Neuronal stem cell (in vitro differentiated cells): Measurements from ENCODE around the gene MAML2.

ENCODE experiments used
- DNase-seq: peaks from one replicate; pipeline ENCODE4 v3.0.0-alpha.2; 2013; ENCODE audit warnings: low spot score
- H2AFZ ChIP-seq: one replicate; pipeline ENCODE4 v1.6.1; 2013; ENCODE audit warnings: mild to moderate bottlenecking, low read length, inconsistent platforms
- H2AK5ac ChIP-seq: 2 replicates; pipeline ENCODE4 v1.6.1; 2013; ENCODE audit warnings: low read depth, mild to moderate bottlenecking, inconsistent platforms, low read length, moderate library complexity, mixed read lengths
- H2BK120ac ChIP-seq: 2 replicates; pipeline ENCODE4 v1.6.1; 2013; ENCODE audit warnings: low read depth, mild to moderate bottlenecking, inconsistent platforms, low read length, moderate library complexity, mixed read lengths
- H2BK12ac ChIP-seq: one replicate; pipeline ENCODE4 v1.6.1; 2013; ENCODE audit warnings: low read length, inconsistent platforms
- H2BK15ac ChIP-seq: 2 replicates; pipeline ENCODE4 v1.6.1; 2013; ENCODE audit warnings: mild to moderate bottlenecking, low read length, inconsistent platforms, mixed read lengths
- H2BK5ac ChIP-seq: one replicate; pipeline ENCODE4 v1.6.1; 2013; ENCODE audit warnings: inconsistent platforms, mild to moderate bottlenecking, low read length, moderate library complexity
- H3K14ac ChIP-seq: one replicate; pipeline ENCODE4 v1.6.1; 2013; ENCODE audit warnings: low read length, inconsistent platforms
- H3K18ac ChIP-seq: 2 replicates; pipeline ENCODE4 v1.6.1; 2013; ENCODE audit warnings: low read length, inconsistent platforms
- H3K23ac ChIP-seq: 2 replicates; pipeline ENCODE4 v1.6.1; 2013; ENCODE audit warnings: low read depth, mild to moderate bottlenecking, mixed read lengths, low read length, inconsistent platforms; ENCODE audit not compliant: poor library complexity
- H3K27ac ChIP-seq: replicated peaks from 3 replicates; pipeline ENCODE4 v1.5.1; 2013; ENCODE audit warnings: low read length, inconsistent platforms
- H3K27me3 ChIP-seq, 3 experiments: 2 replicates each; pipeline ENCODE4 v1.6.1; 2013; ENCODE audit warnings: low read length in 3 of 3, mild to moderate bottlenecking in 2 of 3, inconsistent platforms in 1 of 3, low read depth in 1 of 3, mixed read lengths in 1 of 3, moderate library complexity in 1 of 3; ENCODE audit not compliant: control insufficient read depth in 3 of 3, insufficient read depth in 3 of 3
- H3K36me3 ChIP-seq, 2 donors: replicated peaks in 1 of 2; 2 replicates each; pipeline ENCODE4 v1.6.1; 2013; ENCODE audit warnings: low read length in 2 of 2; ENCODE audit not compliant: control insufficient read depth in 2 of 2, insufficient read depth in 2 of 2
- H3K4ac ChIP-seq: 2 replicates; pipeline ENCODE4 v1.6.1; 2013; ENCODE audit warnings: inconsistent platforms, mild to moderate bottlenecking, low read length, moderate library complexity
- H3K4me1 ChIP-seq, 2 donors: 1 replicate in 1 of 2; 2 replicates in 1 of 2; pipeline ENCODE4 v1.6.1; 2013; ENCODE audit warnings: low read length in 2 of 2, low read depth in 1 of 2; ENCODE audit not compliant: control insufficient read depth in 2 of 2, insufficient read depth in 1 of 2
- H3K4me2 ChIP-seq: one replicate; pipeline ENCODE4 v1.6.1; 2013; ENCODE audit warnings: mild to moderate bottlenecking, low read length, inconsistent platforms; ENCODE audit not compliant: insufficient read depth, poor library complexity, severe bottlenecking
- H3K4me3 ChIP-seq, 2 donors: 2 replicates each; pipeline ENCODE4 v1.5.1; 2013; ENCODE audit warnings: low read length in 2 of 2, mild to moderate bottlenecking in 2 of 2, inconsistent platforms in 1 of 2, moderate library complexity in 1 of 2
- H3K79me1 ChIP-seq: one replicate; pipeline ENCODE4 v1.6.1; 2013; ENCODE audit warnings: low read depth, mild to moderate bottlenecking, inconsistent platforms, low read length, moderate library complexity
- H3K9ac ChIP-seq: one replicate; pipeline ENCODE4 v1.6.1; 2013; ENCODE audit warnings: mild to moderate bottlenecking, low read depth, low read length, inconsistent platforms; ENCODE audit not compliant: poor library complexity
- H3K9me3 ChIP-seq, 2 donors: replicated peaks in 1 of 2; 2 replicates each; pipeline versions ENCODE3 to v1.6.1; 2013; ENCODE audit warnings: low read length in 2 of 2, mild to moderate bottlenecking in 2 of 2, inconsistent platforms in 1 of 2, low read depth in 1 of 2, mixed read lengths in 1 of 2, moderate library complexity in 1 of 2; ENCODE audit not compliant: control insufficient read depth in 2 of 2, insufficient read depth in 1 of 2
- H4K8ac ChIP-seq: one replicate; pipeline ENCODE4 v1.6.1; 2013; ENCODE audit warnings: low read depth, mild to moderate bottlenecking, inconsistent platforms, low read length, moderate library complexity
- H4K91ac ChIP-seq: one replicate; pipeline ENCODE4 v1.6.1; 2013; ENCODE audit warnings: low read length, low read depth, mild to moderate bottlenecking, inconsistent platforms; ENCODE audit not compliant: poor library complexity
- WGBS, 2 donors: extraction: QIAGEN DNeasy Blood & Tissue Kit; methylation state at CpG; one replicate each; pipeline ENCODE4 v1.1.7; 2013; ENCODE audit warnings: missing lambda C conversion rate in 2 of 2, mixed read lengths in 1 of 2; ENCODE audit not compliant: insufficient read length in 2 of 2, insufficient replicate concordance in 1 of 2; ENCODE audit errors: extremely low coverage in 2 of 2; 5-methylcytosine and 5-hydroxymethylcytosine counted together

MAML2 gene

DNA sequence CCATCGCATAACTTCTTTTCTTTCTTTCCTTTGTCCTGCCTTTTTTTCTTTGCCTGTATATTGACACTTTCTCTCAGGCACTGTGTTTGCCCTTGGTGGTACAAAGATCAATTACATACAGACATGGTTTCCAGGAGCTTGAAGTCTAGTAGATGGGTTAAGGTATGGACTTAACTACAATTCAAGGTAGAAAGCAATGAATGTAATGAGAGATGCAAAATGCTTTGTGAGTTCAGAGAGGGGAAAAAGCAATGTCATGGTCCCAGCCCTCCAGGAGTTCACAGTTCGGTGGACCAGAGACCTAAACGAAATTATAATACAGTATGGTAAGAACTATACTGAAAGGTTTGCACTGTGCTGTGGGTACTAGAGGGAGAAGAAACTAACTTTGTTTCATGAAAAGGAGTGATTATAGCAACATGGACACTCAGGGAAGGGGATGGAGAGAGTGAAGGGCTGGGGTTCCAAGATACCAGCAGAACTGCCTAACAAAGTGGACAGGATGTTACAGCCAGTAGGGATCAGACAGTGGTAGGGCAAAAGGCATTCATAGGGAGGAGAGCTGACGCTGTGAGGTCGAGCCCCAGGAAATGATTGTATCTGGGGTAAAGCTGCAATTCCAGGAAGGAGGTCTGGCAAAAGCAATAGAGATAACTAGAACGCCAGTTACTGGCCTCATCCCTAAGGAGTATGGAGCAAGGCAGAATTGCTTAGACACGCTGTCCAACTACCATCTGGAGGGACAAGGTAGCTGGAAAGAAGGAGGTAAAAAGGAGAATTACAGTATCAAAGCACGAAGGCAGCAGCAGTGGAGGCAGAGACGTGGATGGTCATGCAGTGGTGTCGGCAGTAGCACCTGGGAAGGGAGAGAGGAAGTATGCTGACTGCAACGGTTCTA, 260.7 kb downstream of the MAML2 start:
- WGBS, 2 donors, result 100% methylated on average over 1 of the region's 11 CpGs; no CpG with 5 or more reads in 1 of the 2 donors
- DNase-seq, result no peak
- peak overlapping the region; percentile 20 for H3K18ac ChIP-seq

DNA sequence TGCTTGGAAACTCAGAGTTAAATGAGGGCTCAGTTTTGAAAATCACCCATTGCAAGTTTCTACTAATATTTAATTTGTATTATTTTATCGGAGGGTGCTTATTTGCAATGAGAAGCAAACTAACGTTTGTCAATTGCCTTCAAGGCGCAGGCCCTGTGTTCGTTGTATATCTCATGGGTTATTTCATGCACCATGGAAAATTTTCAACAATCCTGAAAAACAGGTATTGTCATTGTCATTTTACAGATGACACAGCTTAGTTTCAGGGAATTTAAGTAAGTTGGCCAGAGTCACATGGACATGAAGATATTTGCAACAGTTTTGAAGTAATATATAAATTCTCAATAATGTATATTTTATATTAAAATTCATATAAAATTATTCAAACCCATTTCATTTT, 261.4 kb downstream of the MAML2 start:
- Histone ChIP-seq H2AK5ac (no peak overlapping the region), H3K4ac (no peak overlapping the region), H3K9me3 (peaks cover 0 to 22% of the 10 kb centered on the region in 2 donors), H2BK5ac (no peak overlapping the region), H3K27ac (no peak overlapping the region), H3K4me2 (no peak overlapping the region), H2BK120ac (no peak overlapping the region), H2AFZ (no peak overlapping the region), H3K4me3 (no peak overlapping the region), H3K79me1 (no peaks in the 10 kb centered on the region), H2BK15ac (no peak overlapping the region), H4K8ac (no peak overlapping the region), H3K4me1 (peaks cover 4 to 27% of the 10 kb centered on the region in 2 donors), H3K23ac (no peak overlapping the region), H2BK12ac (no peak overlapping the region), H3K18ac (no peak overlapping the region), H4K91ac (no peak overlapping the region), H3K9ac (no peak overlapping the region), H3K14ac (no peak overlapping the region), H3K36me3 (no peaks in the 10 kb centered on the region), H3K27me3 (no peaks in the 10 kb centered on the region)
- no peak for DNase-seq
- no CpG with 5 or more reads among the region's 4 CpGs for WGBS, 2 donors

More for the DNA sequence above, 260.7 kb downstream of the MAML2 start:
- no peak overlapping the region for H3K9ac ChIP-seq
- H4K91ac ChIP-seq, result no peak overlapping the region
- H2BK120ac ChIP-seq, result no peak overlapping the region
- no peak overlapping the region for H2BK5ac ChIP-seq
- H3K4ac ChIP-seq, result no peak overlapping the region
- H2BK15ac ChIP-seq, result no peak overlapping the region
- H3K27ac ChIP-seq, result no peak overlapping the region
- no peaks in the 10 kb centered on the region for H3K79me1 ChIP-seq
- no peak overlapping the region for H3K4me2 ChIP-seq
- no peak overlapping the region for H3K4me3 ChIP-seq
- H3K4me1 ChIP-seq, result peaks cover 4 to 28% of the 10 kb centered on the region in 2 donors
- H3K23ac ChIP-seq, result no peak overlapping the region
- H3K27me3 ChIP-seq, result no peaks in the 10 kb centered on the region
- H4K8ac ChIP-seq, result no peak overlapping the region
- peaks cover 0 to 22% of the 10 kb centered on the region in 2 donors for H3K9me3 ChIP-seq
- no peak overlapping the region for H3K14ac ChIP-seq
- no peak overlapping the region for H2BK12ac ChIP-seq
- no peaks in the 10 kb centered on the region for H3K36me3 ChIP-seq
- no peak overlapping the region for H2AK5ac ChIP-seq
- H2AFZ ChIP-seq, result no peak overlapping the region

GRCh38 chr11:96079691-96080090, 263.3 kb downstream of the MAML2 start:
- no peak for DNase-seq
- H3K4me3 ChIP-seq, result no peak overlapping the region
- H3K79me1 ChIP-seq, result no peaks in the 10 kb centered on the region
- H2BK120ac ChIP-seq, result no peak overlapping the region
- H3K9ac ChIP-seq, result no peak overlapping the region
- no peak overlapping the region for H2AFZ ChIP-seq
- H3K4me1 ChIP-seq, result peaks cover 4 to 23% of the 10 kb centered on the region in 2 donors
- H3K27ac ChIP-seq, result no peak overlapping the region
- H3K27me3 ChIP-seq, result no peaks in the 10 kb centered on the region
- no peak overlapping the region for H3K18ac ChIP-seq
- no peak overlapping the region for H4K91ac ChIP-seq
- no peak overlapping the region for H2AK5ac ChIP-seq
- no peak overlapping the region for H2BK12ac ChIP-seq
- no peak overlapping the region for H2BK5ac ChIP-seq
- no CpG with 5 or more reads among the region's 4 CpGs for WGBS, 2 donors
- no peak overlapping the region for H3K23ac ChIP-seq
- H3K9me3 ChIP-seq, result peaks cover 0 to 18% of the 10 kb centered on the region in 2 donors
- no peak overlapping the region for H4K8ac ChIP-seq
- H2BK15ac ChIP-seq, result no peak overlapping the region
- H3K36me3 ChIP-seq, result no peaks in the 10 kb centered on the region
- no peak overlapping the region for H3K4me2 ChIP-seq
- H3K14ac ChIP-seq, result no peak overlapping the region
- H3K4ac ChIP-seq, result no peak overlapping the region

- Histone ChIP-seq H3K9me3 (peaks cover 0 to 3% of the 10 kb centered on the region in 2 donors), H3K4me2 (no peak overlapping the region), H2AK5ac (no peak overlapping the region), H3K79me1 (no peaks in the 10 kb centered on the region), H2BK5ac (no peak overlapping the region), H3K23ac (no peak overlapping the region), H2BK15ac (no peak overlapping the region), H3K27me3 (no peaks in the 10 kb centered on the region), H2AFZ (no peak overlapping the region), H2BK120ac (no peak overlapping the region), H3K14ac (no peak overlapping the region), H4K91ac (no peak overlapping the region), H3K4me1 (peaks cover 0 to 14% of the 10 kb centered on the region in 2 donors), H3K18ac (no peak overlapping the region), H2BK12ac (no peak overlapping the region), H3K4ac (no peak overlapping the region), H4K8ac (no peak overlapping the region), H3K36me3 (peaks cover 0 to 4% of the 10 kb centered on the region in 2 donors), H3K9ac (no peak overlapping the region), H3K4me3 (no peak overlapping the region), H3K27ac (no peak overlapping the region)
- DNase-seq, result no peak
- no CpG with 5 or more reads among the region's 5 CpGs for WGBS, 2 donors
Measured at GRCh38 chr11:96075532-96075959, 267.4 kb downstream of the MAML2 start.
